Measurements from ENCODE around the gene IRX3.

DNA sequence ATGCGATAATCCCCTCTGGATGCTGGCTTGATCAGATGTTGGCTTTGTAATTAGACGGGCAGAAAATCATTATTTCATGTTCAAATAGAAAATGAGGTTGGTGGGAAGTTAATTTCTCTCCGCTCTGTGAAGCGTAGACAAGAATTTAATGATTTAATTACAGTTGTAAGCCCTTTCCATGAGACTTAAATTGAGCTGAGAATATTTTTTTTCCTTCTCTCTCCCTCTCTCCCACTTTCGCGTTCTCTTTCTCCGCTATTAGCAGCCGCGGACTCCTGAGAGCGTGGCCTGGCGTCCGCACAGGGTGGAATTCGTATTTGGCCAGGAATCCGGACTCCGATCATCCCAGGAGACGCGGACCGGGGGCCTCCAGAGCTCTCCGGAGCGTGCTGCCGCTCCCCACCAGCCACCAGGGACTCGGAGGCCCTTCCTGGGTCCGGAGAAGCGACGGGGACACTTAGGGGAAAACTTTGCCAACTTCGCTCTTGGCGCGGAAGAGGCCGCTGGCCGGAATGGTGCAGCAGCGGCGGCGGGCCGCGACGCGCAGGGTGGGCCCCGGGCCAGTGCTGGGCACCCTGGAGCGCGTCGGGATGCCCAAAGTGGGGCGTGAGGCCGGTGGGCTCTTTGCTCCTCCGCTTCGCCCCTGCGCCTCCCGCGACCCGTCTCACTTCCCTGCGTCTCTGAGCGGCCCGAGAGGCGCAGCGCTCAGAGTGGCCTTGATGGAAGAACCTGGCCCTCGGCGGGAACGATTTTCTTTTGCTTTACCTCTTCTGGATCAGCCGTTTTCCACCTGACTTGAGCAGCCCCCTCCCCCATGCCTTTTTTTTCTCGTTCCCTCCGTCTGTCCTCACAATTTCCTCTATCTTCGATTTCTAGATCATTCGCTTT, 3.6 kb upstream of the IRX3 start:
- TF ChIP-seq, protein P1, sequence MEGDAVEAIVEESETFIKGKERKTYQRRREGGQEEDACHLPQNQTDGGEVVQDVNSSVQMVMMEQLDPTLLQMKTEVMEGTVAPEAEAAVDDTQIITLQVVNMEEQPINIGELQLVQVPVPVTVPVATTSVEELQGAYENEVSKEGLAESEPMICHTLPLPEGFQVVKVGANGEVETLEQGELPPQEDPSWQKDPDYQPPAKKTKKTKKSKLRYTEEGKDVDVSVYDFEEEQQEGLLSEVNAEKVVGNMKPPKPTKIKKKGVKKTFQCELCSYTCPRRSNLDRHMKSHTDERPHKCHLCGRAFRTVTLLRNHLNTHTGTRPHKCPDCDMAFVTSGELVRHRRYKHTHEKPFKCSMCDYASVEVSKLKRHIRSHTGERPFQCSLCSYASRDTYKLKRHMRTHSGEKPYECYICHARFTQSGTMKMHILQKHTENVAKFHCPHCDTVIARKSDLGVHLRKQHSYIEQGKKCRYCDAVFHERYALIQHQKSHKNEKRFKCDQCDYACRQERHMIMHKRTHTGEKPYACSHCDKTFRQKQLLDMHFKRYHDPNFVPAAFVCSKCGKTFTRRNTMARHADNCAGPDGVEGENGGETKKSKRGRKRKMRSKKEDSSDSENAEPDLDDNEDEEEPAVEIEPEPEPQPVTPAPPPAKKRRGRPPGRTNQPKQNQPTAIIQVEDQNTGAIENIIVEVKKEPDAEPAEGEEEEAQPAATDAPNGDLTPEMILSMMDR (IDR thresholded peaks at IDR 0.05) = no peak
- TF ChIP-seq POLR2A (IDR thresholded peaks at IDR 0.05) = no peak

Data from heart left ventricle (tissue), 13 donors.